HG02642 (cell line): ENCODE data around the gene GRK3.
A peak's percentile ranks its signal among the peaks of the same experiment; 100 is the strongest.
"Not testable (repeated sequence)": the region's sequence is repeated elsewhere in the genome, so short reads cannot be mapped to it uniquely, and the experiment has no call there.

Experiments
- ATAC-seq: cut with Tn5 transposase; IDR thresholded peaks from one replicate; pipeline ENCODE4 v1.9.1; 2021; ENCODE audit warnings: mild to moderate bottlenecking; ENCODE audit not compliant: unreplicated experiment, poor library complexity

The GRK3 gene

GRCh38 chr22:25570486-25570885 is 6.0 kb downstream of the GRK3 start:
- ATAC-seq, result no peak

GRCh38 chr22:25571969-25572707 is 7.7 kb downstream of the GRK3 start:
- not testable (repeated sequence) for ATAC-seq

- peak; percentile 52 for ATAC-seq
Measured at GRCh38 chr22:25572708-25573171, 8.3 kb downstream of the GRK3 start.

GRCh38 chr22:25573841-25574240 is 9.4 kb downstream of the GRK3 start:
- ATAC-seq, result no peak

- no peak for ATAC-seq
Measured at GRCh38 chr22:25574736-25575135, 10.3 kb downstream of the GRK3 start.

GRCh38 chr22:25575674-25576392 is 11.4 kb downstream of the GRK3 start:
- ATAC-seq, result not testable (repeated sequence)

- ATAC-seq, result not testable (repeated sequence)
Measured at GRCh38 chr22:25581452-25581851, 17.0 kb downstream of the GRK3 start.

GRCh38 chr22:25582946-25583345 is 18.5 kb downstream of the GRK3 start:
- no peak for ATAC-seq

- not testable (repeated sequence) for ATAC-seq
Measured at GRCh38 chr22:25584993-25585392, 20.5 kb downstream of the GRK3 start.

- ATAC-seq, result not testable (repeated sequence)
Measured at GRCh38 chr22:25589664-25590063, 25.2 kb downstream of the GRK3 start.

- ATAC-seq, result not testable (repeated sequence)
Measured at GRCh38 chr22:25593323-25593722, 28.8 kb downstream of the GRK3 start.

- no peak for ATAC-seq
Measured at GRCh38 chr22:25598609-25599008, 34.1 kb downstream of the GRK3 start.

- ATAC-seq, result no peak
Measured at GRCh38 chr22:25602445-25602844, 38.0 kb downstream of the GRK3 start.

GRCh38 chr22:25602916-25603315 is 38.4 kb downstream of the GRK3 start:
- ATAC-seq, result no peak

GRCh38 chr22:25605146-25605545 is 40.7 kb downstream of the GRK3 start:
- not testable (repeated sequence) for ATAC-seq

GRCh38 chr22:25605565-25605964 is 41.1 kb downstream of the GRK3 start:
- not testable (repeated sequence) for ATAC-seq

- not testable (repeated sequence) for ATAC-seq
Measured at GRCh38 chr22:25611284-25611683, 46.8 kb downstream of the GRK3 start.

- ATAC-seq, result not testable (repeated sequence)
Measured at GRCh38 chr22:25613131-25613530, 48.7 kb downstream of the GRK3 start.

- ATAC-seq, result not testable (repeated sequence)
Measured at GRCh38 chr22:25613558-25613957, 49.1 kb downstream of the GRK3 start.

- ATAC-seq, result not testable (repeated sequence)
Measured at GRCh38 chr22:25614791-25615190, 50.3 kb downstream of the GRK3 start.

GRCh38 chr22:25621986-25622385 is 57.5 kb downstream of the GRK3 start:
- ATAC-seq, result no peak
